WTC11 (cell line): ENCODE results near the gene RPN1.

Experiments used
- E2F5 ChIP-seq: sonication (generic); formaldehyde crosslinking; IDR thresholded peaks from 2 replicates; pipeline ENCODE4 v1.8.1; 2022; ENCODE audit warnings: mild to moderate bottlenecking, moderate library complexity, missing genetic modification reagents
- GABPB1 ChIP-seq: sonication (generic); formaldehyde crosslinking; IDR thresholded peaks from 2 replicates; pipeline ENCODE4 v1.8.1; 2023; ENCODE audit warnings: mild to moderate bottlenecking, missing genetic modification reagents
- NR1H2 ChIP-seq: sonication (generic); formaldehyde crosslinking; IDR thresholded peaks from 2 replicates; pipeline ENCODE4 v1.9.0; 2021; ENCODE audit warnings: mild to moderate bottlenecking, moderate library complexity, missing genetic modification reagents
- USF1 ChIP-seq: sonication (generic); formaldehyde crosslinking; IDR thresholded peaks from 2 replicates; pipeline ENCODE4 v1.8.0; 2022; ENCODE audit warnings: mild to moderate bottlenecking, missing genetic modification reagents
- TF ChIP-seq, protein P1 (sequence below): fragments of 200-600 bp; IDR thresholded peaks from 2 replicates; pipeline ENCODE4 v1.8.0; 2022; ENCODE audit warnings: antibody characterized with exemption
- TF ChIP-seq, protein P2 (sequence below): sonication (generic); formaldehyde crosslinking; IDR thresholded peaks from 2 replicates; pipeline ENCODE4 v1.8.1; 2023; ENCODE audit warnings: mild to moderate bottlenecking, missing genetic modification reagents

DNA sequence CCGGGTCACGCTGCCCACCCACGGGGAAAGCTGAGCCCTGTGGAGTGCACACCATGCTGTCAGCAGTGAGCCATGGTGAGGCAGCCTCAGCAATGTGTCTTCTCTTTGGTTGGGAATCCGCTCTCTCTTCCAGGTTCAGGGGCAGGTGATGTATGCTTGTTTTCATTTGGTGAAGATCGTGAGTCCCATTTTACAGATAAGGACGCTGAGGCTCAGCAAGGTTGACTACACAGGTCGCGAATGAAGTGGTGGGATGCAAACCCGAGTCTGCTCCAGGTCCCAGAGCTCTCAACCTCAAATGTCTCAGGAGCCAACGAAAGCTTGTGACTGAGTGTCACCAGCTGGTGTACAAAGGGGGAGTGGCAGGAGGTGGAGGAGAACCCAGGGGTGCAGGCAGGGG is 74.3 kb downstream of the RPN1 start:
- TF ChIP-seq, protein P1, sequence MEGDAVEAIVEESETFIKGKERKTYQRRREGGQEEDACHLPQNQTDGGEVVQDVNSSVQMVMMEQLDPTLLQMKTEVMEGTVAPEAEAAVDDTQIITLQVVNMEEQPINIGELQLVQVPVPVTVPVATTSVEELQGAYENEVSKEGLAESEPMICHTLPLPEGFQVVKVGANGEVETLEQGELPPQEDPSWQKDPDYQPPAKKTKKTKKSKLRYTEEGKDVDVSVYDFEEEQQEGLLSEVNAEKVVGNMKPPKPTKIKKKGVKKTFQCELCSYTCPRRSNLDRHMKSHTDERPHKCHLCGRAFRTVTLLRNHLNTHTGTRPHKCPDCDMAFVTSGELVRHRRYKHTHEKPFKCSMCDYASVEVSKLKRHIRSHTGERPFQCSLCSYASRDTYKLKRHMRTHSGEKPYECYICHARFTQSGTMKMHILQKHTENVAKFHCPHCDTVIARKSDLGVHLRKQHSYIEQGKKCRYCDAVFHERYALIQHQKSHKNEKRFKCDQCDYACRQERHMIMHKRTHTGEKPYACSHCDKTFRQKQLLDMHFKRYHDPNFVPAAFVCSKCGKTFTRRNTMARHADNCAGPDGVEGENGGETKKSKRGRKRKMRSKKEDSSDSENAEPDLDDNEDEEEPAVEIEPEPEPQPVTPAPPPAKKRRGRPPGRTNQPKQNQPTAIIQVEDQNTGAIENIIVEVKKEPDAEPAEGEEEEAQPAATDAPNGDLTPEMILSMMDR = no peak
- no peak for TF ChIP-seq USF1 (CRISPR knock-in tag)
- no peak for TF ChIP-seq GABPB1 (CRISPR knock-in tag)
- TF ChIP-seq E2F5 (CRISPR knock-in tag) = no peak
- TF ChIP-seq NR1H2 (CRISPR knock-in tag) = no peak
- TF ChIP-seq, protein P2, sequence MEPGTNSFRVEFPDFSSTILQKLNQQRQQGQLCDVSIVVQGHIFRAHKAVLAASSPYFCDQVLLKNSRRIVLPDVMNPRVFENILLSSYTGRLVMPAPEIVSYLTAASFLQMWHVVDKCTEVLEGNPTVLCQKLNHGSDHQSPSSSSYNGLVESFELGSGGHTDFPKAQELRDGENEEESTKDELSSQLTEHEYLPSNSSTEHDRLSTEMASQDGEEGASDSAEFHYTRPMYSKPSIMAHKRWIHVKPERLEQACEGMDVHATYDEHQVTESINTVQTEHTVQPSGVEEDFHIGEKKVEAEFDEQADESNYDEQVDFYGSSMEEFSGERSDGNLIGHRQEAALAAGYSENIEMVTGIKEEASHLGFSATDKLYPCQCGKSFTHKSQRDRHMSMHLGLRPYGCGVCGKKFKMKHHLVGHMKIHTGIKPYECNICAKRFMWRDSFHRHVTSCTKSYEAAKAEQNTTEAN (CRISPR knock-in tag) = no peak
